Stimulated activated CD4-positive, alpha-beta T cell treated with anti-CD3 and anti-CD28 coated beads, Interleukin-2, amount 100 ng/mL, for 24 hours (primary cell): ENCODE measurements around the gene TSC22D2.
"Not testable (repeated sequence)": the region's sequence is repeated elsewhere in the genome, so short reads cannot be mapped to it uniquely, and the experiment has no call there.

Experiments
- DNase-seq, 2 donors: peaks; one replicate each; pipeline ENCODE4 v3.0.0-alpha.2; 2020

Gene TSC22D2

DNA sequence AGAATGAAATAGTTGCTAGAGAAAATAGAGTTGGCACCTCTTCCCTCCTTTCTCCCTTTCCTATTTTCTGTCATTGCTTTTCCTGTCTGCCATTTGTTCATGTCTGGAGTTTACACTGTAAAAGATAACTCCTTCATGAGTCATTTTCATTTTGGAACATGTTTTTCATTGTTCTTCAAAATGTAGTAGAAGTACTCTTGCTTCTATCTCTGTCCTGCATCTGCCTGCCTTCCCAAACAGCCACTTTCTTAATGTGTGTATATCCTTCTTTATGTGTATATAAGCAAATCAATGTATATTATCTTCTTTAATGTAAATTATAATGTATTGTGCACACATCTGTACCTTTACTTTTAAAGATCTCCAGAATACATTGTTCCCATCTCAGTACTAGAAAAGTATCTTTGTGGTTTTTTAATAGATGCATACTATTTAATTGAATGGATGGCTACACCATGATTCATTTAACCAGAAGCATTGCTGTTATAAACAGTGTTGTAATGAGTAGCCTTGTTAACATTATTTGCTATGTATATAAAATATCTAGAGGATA, 41.1 kb downstream of the TSC22D2 start:
- DNase-seq: no peak

DNA sequence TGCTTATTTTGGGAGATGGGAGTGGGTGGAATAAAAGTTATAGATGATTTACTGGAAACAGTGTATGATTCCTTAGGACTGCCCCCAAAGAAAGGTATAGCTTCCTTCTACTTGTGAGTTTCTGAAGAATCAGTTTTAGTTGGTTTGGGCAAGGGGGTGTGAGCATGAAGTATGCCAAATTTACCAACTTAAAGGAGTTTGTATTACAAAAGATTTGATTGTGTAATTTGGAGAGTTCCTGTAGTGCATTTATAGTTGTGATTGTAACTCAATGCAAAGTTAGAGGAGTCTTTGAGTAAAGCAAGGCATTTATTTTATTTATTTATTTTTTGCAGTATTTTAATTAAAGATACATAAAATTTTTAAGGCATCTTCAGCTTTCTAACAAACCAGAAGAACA, 42.8 kb downstream of the TSC22D2 start:
- DNase-seq: no peak

DNA sequence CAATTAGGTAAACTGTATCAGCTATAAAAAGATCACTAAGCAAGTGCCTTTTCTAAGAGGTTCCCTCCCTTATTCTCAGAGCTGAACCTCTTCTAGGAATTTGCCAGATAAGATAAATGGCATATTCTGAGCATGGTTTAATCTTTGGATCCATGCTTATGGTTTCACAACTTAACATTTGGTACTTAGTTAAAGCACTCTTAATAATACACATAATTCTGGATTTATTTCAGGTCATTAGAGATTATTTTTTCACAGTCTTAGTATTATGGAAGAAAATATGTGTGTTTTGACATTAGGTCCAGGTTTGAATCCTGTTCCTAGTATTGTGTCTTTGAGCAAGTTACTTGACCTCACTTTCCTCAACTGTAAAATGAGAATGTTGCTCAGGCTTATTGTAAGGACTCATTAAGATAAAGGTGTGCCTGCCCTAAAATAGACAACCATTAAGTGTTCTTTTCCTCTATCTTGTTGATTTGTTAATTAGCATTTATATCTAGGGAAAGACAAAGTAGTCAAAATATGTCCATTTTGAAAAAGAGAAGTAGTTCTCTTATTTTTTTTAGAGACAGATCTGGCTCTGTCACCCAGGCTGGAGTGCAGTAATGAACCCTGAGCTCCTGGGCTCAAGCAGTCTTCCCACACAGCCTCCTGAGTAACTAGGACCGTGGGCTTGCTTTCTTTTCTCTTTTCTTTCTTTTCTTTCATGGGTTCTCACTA, 43.4 kb downstream of the TSC22D2 start:
- no peak for DNase-seq

DNA sequence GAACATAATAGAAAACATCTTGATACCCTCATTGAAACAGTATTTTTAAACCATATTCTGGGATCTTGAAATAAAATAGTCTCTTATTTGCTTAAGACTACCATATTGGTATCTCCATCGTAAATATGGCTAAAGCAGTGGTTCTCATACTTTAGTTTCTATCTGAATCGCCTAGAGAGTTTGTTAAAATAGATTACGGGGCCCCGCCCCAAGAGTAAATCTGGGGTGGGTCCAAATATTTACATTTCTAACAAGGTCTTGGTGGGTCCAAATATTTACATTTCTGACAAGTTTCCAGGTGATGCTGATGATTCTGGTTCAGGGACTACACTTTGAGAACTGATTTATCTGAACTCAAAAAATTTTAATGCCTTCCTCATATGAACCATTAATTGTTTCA, 45.3 kb downstream of the TSC22D2 start:
- no peak for DNase-seq

DNA sequence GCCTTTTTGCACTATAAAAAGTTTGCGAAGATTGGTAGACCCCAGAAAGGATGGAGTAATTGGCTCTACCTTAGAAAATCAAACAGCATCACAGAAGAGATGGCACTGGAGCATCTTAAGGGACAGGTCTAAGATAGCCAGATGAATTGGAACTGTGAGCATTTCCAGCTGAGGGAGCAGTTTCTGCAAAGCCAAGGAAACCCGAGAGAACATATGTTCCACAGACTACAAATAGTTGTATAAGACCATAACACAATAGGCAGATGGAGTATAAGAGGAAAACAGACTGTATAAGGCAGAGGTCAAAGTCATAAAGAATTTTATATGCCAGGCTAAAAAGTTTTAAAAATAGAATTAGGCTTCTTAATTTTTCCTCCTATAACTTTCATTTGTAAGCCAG, 46.0 kb downstream of the TSC22D2 start:
- no peak for DNase-seq

DNA sequence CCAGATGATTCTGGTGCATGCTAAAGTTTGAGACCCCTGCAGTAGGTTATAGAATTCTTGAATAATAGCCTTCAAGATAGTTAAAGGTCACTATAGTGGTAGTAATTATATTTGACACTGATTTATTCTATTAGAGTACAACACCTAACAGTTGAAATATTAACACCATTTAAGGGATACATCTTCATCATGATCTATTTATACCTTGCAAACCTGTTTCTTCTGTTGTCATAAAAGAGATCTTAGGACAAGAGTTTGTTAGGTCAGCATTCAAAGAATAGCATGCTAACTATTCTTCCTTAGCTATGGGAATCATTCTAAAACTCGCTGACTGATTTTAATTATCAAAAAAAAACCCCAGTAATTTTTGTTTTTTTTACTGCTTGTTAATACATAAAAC, 46.5 kb downstream of the TSC22D2 start:
- DNase-seq: no peak

DNA sequence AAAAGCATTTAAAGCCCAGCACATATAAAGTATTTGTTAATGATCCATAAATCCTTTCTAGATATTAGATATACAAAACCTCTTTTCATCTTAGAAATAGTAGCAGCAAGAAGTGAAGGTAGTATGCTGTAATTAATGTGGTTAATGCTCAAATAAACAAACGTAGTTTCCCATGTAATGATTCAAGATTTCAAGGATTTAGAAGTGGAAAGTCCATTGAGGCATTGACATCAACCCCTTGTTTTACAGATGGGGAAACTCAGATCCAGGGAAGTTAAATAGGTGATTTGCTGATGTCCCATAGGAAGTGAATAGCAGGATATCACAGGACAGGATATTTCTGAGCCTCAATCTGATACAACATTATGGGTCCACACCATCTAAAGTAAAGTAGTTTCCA, 47.2 kb downstream of the TSC22D2 start:
- DNase-seq: no peak

DNA sequence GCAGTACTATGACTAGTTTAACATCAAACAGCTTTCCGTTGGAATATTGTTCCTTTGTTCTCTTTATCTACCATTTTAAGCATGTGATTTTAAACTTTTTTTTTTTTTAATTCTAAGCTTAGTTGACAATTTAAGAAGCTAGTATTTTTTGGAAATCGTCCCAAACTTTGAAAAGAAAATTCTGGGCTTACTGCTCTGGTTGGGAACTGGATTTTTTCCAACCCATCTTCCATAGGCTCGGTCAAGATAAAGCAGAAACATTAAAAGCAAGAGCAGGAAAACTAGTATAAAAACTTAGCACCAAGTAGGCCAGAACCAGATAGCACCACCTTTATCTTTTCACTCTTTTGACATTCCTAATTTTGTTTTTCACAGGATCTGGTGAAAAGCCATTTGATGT, 49.9 kb downstream of the TSC22D2 start:
- no peak for DNase-seq

DNA sequence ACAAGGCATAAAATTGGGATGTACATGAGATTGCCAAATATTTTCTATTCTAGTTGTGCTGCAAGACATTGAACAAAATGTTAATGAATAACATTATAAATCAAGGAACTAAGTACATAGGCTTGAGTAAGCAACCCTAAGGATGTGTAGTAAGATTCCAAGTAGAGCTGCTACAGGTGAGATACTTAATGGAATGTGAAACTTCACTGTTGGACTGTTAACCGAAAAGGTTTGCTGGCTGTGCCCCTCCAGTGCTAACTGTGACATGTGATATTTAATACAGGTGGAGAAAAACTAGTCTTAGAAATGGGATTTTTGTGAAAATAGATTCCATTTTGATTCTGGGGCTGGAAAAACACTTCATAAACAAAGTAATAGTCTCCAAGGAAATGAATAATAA, 52.4 kb downstream of the TSC22D2 start:
- DNase-seq: no peak

DNA sequence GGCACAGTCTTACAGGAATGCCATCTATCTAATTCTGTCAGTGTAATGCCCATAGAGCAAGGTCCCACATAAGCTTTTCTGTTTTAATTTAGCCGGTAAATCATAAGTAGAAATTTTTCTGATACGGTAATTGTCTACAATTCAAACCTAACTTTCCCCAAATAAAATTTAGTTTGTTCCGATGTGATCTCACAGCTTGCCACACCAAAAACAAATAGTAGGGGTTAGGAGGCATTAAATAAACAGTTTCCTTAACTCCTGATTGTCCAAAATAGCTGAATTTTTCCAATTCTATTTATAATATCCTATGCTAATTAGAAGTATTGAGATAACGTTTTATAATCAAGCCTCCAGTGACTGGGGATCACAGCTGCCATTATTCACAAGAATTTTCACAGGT, 53.3 kb downstream of the TSC22D2 start:
- no peak for DNase-seq

DNA sequence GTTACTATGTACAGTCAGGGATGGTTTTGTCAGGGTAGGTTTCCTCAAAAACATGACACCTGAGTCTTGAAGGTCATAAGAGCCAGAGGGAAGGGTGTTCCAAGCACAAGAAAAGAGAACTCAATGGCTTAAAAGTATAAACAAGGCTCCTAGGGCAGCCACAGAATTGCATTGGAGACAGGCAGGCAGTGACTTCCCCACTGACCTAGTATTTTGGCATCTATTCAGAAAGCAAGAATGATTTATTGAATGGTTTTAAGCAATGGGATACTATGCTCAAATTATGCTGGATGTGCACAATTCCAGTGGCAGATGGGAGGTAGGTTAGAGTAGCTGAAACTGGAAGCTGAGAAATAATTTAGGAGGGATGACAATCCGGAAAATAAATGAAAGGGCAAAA, 54.0 kb downstream of the TSC22D2 start:
- no peak for DNase-seq

DNA sequence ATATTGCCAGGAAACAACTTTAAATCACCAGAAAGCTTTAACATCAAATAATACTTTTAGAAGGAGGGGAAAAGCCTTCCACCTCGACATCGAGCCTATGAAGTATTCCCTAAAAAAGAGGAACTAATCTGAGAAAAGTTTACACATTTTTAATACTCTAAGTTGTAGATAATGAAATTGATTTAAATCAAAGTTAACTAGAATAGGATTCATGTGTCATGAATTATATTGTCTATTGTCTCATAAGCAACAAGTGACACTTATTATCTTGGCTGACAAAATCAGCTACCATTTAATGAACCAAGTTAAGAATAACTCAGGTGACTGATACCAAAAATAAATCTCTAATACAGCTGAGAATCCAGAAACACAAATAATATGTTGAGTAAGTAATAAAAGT, 56.6 kb downstream of the TSC22D2 start:
- no peak for DNase-seq

DNA sequence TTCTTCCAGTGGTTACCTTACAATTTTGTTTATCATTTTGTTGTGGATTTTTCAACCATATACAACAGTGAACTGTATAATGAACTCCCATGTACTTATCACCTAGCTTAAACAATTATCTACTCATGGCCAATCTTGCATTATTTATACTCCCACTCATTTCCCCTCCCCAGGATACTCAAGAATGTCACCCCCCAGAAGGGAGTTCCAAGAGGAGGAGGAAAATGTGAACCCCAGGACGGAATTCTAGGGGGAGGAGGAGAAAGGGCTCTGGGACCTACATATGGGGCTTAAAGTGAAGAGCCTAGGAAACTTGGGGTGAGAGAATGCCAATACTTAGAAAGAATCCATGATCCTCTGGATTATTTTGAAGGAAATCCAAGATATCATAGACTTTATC, 59.3 kb downstream of the TSC22D2 start:
- no peak for DNase-seq

DNA sequence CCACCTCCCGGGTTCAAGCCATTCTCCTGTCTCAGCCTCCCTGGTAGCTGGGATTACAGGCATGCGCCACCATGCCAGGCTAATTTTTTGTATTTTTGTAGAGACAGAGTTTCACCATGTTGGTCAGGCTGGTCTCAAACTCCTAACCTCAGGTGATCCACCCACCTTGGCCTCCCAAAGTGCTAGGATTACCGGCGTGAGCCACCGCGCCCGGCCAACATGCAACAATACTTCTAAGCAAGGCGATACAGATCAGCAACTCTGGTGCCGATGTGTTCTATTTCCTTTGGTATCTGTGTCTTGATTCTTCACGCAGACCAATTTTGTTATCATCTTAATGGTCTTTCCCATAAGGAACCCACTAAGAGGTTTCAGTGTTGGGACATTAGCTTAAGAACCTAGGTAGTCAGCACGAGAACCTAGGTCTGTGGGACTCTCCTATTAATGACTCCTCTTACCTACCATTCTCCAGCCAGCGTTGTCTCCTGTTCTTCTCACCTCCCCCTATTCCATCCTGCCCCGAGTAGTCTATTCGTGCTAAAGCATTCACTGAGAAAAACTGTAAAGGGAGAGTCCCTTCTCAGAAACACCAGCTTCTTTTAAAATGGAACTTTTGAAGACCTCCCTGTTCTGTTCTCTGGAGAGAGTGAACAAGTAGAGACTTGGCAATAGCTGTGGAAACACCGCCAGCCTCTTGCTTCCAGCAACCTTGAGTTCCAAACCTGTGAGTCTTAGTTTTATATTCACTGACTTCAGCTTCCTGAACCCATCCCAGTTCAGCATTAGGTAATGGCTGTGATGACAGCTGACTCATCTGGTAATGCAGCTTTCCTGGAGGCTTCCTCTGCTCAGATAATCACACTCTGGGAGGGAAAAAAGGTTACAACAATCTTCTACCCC, 61.2 kb downstream of the TSC22D2 start:
- no peak for DNase-seq

DNA sequence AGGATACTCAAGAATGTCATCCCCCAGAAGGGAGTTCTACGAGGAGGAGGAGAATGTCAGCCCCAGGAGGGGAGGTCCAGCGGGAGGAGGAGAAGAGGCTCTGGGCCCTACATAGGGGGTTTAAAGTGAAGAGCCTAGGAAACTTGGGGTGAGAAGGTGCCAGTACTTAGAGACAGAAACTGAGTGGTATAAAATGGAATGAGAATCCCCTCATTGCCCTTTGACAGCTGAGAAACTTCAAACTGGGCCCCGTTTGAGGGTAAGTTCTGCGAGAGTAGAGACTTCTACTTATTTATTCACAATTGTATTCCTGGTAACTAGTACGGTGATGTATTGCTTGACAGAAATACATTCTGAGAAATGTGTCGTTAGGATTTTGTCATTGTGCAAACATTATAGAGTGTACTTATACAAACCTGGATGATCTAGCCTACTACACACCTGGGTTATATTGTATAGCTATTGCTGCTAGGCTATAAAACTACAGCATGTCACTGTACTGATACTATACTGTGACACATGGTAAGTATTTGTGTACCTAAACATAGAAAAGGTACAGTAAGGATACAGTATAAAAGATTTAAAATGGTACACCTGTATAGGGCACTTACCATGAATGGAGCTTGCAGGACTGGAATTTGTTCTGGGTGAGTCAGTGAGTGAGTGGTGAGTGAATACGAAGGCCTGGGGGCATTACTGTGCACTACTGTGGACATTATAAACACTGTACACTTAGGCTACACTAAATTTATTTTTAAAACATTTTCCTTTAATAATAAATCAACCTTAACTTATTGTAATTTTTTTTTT, 62.0 kb downstream of the TSC22D2 start:
- DNase-seq: no peak

DNA sequence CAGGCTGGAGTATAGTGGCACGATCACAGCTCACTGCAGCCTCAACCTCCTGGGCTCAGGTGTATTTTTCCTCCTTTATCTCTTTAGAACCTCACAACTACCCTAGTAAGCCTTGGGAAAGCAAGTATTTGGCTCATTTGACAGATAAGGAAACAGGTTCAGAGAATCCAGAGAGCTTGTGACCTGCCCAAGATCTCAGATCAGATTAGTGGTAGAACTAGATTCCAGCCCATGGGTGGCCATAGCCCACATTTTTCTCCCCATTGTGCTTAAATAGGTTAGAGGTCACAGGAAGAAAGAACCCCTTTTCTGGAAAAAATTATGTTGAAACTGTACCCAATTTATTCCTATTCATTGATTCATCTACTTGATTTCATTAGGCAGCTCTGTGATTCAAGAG, 64.3 kb downstream of the TSC22D2 start:
- no peak for DNase-seq

DNA sequence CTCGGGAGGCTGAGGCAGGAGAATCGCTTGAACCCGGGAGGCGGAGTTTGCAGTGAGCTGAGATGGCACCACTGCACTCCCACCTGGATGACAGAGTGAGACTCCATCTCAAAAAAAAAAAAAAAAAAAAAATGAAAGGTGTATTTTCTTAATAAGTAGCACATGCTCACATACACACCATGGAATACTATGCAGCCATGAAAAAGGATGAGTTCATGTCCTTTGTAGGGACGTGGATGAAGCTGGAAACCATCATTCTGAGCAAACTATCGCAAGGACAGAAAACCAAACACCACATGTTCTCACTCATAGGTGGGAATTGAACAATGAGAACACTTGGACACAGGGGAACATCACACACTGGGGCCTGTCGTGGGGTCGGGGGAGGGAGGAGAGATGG, 65.1 kb downstream of the TSC22D2 start:
- DNase-seq: not testable (repeated sequence)

DNA sequence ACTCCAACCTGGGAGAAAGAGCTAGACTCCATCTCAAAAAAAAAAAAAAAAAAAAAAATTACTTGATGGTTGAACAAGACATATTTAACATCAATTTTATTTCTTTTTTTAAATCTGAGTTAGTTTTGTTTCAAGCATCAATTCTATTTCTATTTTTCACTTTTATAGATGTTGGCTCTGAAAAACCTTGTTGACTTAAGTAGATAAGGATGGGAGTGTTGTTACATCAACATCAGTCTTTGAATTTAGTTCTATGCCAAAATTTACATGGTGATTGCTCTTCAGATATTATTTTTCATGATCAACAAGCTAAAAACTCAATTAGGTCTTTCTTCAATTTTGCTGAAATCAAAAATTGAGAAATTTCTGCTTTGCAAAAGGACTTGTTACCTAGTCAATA, 71.3 kb downstream of the TSC22D2 start:
- DNase-seq: no peak

DNA sequence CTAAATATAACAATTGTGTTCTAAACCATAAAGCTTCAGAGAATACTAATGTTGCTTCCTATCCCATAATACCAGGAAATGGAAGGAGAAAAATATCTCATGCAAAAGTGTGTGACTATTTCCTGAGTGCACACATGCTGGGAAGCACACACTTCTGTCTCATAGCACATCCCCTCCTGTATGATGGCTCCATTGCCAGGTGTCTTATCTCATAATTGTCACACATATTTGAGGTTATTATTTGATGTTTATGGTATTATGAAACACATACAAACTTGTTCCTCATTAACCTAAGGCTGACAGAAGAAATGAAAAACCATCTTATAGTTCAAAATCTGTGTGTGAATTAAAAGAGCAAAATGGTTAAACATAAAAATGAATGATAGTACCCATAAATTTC, 72.8 kb downstream of the TSC22D2 start:
- no peak for DNase-seq

DNA sequence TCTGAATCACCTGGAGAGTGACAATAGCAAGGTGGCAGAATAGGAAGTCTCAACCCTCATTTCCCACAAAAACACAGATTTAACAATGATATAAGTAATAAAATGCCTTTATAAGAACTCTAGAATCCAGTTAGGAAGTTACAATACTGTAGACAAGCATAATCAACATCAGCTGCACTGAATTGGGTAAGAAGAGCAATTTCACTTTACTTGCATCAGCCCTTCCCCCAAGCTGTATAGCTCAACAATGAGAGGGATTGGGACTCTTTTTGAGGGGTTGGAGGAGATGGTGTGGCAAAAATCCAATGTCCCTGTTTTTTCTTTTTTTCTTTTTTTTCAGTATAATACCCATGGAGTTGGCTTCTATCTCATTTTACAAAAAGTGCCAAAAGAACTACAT, 75.1 kb downstream of the TSC22D2 start:
- DNase-seq: no peak

DNA sequence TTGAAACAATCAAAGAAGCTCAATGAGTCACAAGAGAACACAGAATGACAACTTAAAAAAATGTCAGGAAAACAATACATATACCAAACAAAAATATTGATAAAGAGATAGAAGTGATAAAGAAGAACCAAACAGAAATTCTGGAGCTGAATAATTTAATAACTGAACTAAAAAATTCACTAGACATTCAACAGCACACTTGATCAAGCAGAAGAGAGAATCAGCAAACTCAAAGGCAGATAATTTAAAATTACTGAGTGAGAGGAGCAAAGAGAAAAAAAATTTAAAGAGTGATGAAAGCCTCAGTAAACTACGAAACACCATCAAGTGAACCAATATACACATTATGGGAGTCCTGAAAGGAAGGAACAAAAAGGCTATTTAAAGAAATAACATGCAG, 76.3 kb downstream of the TSC22D2 start:
- no peak for DNase-seq

DNA sequence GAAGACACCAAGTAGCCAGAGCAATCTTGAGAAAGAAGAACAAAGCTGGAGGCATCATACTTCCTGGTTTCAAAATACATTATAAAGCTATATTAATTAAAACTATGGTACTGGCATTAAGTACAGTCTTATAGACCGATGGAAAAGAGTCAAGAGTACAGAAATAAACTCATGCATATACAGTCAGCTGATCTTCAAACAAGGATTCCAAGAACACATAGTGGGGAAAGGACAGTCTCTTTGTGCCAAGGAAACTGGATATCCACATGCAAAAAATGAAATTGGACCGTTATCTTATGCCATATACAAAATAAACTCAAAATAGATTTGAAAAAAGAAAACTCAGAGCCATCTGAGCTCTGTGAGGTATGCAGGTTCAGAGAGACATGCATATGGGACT, 80.8 kb downstream of the TSC22D2 start:
- no peak for DNase-seq

DNA sequence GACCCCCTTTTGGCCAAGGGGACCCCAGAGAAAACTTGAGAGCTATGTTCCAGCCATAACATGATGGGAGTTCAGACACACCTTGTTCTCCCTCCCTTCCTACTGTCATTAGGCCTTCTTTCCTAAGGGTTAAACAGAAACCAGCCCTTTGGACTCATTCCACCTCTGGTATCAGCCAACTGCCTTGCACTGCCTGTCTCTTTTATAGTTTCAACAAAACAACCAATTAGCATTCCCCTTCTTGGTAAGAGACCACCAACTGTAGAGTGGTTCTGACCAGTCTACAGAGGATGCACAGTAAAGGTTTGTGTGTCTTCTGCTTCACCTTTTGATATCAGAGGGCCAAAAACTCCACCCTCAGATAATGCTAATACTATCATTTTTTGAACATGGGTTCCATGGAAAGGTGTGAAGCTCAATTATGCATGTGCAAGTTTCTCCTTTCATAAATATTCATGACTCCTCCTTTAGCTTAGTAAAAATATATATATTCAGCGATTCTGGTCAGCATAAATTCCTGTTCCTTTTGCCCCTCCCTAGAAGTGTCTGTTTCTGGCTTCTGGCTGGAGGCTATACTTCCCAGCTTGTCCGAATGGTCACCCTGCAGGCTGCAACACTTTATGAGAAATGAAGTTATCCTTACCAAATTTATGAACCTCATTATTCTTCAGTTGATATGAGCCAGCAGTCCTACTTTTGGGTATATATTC, 82.3 kb downstream of the TSC22D2 start:
- DNase-seq: no peak
